BJ (cell line): ENCODE results near the gene MND1. TPM values are rescaled to one million over a fixed set of nuclear protein-coding genes. Genes with fewer than 3 reads are reported as not detected.

Experiments
- CTCF ChIA-PET: fragments of 350-600 bp; formaldehyde crosslinking; extraction: SDS; loops from one replicate; lab custom pipeline; 2021; ENCODE audit warnings: antibody characterized with exemption, inconsistent platforms; lab: Yijun Ruan, JAX
- POLR2A ChIA-PET: fragments of 300-600 bp; sonication (Branson Sonifier 250); formaldehyde crosslinking; extraction: SDS; loops from one replicate; lab custom pipeline; 2021; ENCODE audit warnings: antibody characterized with exemption; lab: Charles Lee
- DNase-seq: peaks from one replicate; pipeline ENCODE4 v3.0.0-alpha.2; 2011; ENCODE audit warnings: low read depth
- H3K27me3 ChIP-seq: 2 replicates; pipeline ENCODE4 v1.6.0; 2011; ENCODE audit warnings: low read length; ENCODE audit not compliant: control insufficient read depth, insufficient read depth
- H3K36me3 ChIP-seq: 2 replicates; pipeline ENCODE4 v1.5.1; 2011; ENCODE audit warnings: low read length; ENCODE audit not compliant: control insufficient read depth, insufficient read depth
- H3K4me3 ChIP-seq: 2 replicates; pipeline ENCODE4 v1.5.1; 2011; ENCODE audit warnings: low read depth, mild to moderate bottlenecking, control low read depth, low read length
- polyA plus RNA-seq: library from polyadenylated mRNA; depleted of rRNA; stranded (reverse); fragments of >200 nt; gene quantifications from 2 replicates; pipeline ENCODE4 v1.2.3, GENCODE V29; 2011
- TF ChIP-seq, protein P1 (sequence below): IDR thresholded peaks from 2 replicates; pipeline ENCODE4 v1.5.1; 2011; ENCODE audit warnings: low read depth, mild to moderate bottlenecking, control low read depth, inconsistent platforms, low read length, moderate library complexity; ENCODE audit not compliant: insufficient read depth

MND1 gene
- polyA plus RNA-seq, 1 experiment = 0.44 TPM

DNA sequence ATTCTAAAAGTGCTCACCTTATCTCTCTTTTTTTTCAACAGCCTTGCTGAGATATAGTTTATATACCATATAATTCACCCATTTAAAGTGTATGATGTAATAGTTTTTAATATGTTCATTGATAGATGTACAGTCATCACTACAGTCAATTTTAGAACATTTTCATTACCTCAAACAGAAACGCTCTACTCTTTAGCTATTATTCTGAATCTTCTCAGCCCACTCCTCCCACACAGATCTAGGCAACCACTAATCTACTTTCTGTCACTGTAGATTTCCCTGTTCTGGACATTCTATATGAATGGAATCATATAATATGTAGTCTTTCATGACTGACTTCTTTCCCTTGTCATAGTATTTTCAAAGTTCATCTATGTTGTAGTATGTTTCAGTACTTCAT lies 22.6 kb downstream of the MND1 start:
- Histone ChIP-seq H3K4me3 (no peak overlapping the region), H3K36me3 (no peaks in the 10 kb centered on the region), H3K27me3 (no peaks in the 10 kb centered on the region)
- ChIA-PET POLR2A (no interaction called here), CTCF (interaction anchor here (0.7 kb wide), 1 partner anchor 62 kb away, joined by 3 read pairs; no protein-coding TSS in a partner anchor)
- TF ChIP-seq, protein P1, sequence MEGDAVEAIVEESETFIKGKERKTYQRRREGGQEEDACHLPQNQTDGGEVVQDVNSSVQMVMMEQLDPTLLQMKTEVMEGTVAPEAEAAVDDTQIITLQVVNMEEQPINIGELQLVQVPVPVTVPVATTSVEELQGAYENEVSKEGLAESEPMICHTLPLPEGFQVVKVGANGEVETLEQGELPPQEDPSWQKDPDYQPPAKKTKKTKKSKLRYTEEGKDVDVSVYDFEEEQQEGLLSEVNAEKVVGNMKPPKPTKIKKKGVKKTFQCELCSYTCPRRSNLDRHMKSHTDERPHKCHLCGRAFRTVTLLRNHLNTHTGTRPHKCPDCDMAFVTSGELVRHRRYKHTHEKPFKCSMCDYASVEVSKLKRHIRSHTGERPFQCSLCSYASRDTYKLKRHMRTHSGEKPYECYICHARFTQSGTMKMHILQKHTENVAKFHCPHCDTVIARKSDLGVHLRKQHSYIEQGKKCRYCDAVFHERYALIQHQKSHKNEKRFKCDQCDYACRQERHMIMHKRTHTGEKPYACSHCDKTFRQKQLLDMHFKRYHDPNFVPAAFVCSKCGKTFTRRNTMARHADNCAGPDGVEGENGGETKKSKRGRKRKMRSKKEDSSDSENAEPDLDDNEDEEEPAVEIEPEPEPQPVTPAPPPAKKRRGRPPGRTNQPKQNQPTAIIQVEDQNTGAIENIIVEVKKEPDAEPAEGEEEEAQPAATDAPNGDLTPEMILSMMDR = no peak
- no peak for DNase-seq

DNA sequence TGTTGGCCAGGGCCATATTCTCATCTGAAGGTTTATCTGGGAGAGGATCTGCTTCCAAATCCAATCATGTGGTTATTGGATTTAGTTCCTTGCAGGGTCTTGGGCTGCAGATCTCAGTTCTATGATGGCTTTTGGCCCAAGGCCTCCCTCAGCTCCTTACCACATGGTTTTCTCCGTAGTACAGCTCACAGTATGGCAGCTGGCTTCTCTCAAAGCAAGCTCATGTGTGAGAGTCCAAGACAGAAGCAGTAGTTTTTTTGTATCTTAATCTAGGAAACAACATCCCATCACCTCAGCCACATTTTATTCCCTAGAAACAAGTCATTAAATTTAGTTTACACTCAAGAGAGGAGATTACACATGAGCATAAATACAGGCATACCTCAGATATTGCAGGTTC lies 24.5 kb downstream of the MND1 start:
- no peaks in the 10 kb centered on the region for H3K27me3 ChIP-seq
- H3K36me3 ChIP-seq = no peaks in the 10 kb centered on the region
- no peak overlapping the region for H3K4me3 ChIP-seq
- DNase-seq = no peak
- POLR2A ChIA-PET = no interaction called here
- CTCF ChIA-PET = no interaction called here
- TF ChIP-seq, protein P1 = no peak

DNA sequence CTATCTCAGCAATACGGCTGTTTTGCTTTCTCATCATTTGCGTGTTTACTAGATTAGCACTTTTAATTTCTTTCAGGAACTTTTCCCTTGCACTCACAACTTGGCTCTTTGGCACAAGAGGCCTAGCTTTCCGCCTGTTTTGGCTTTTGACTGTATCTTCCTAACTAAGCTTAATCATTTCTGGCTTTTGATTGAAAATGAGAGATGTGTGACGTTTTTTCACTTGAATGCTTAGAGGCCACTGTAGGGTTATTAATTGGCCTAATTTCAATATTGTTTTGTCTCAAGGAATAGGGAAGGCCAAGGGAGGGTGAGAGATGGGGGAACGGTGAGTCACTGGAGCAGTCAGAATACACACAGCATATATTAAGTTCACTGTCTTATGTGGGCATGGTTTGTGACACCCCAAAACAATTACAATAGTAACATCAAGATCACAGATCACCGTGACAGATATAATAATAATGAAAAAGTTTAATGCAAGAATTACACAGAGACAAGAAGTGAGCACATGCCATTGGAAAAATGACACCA lies 27.3 kb downstream of the MND1 start:
- POLR2A ChIA-PET = no interaction called here
- no peaks in the 10 kb centered on the region for H3K27me3 ChIP-seq
- H3K4me3 ChIP-seq = no peak overlapping the region
- TF ChIP-seq, protein P1 = no peak
- no peak for DNase-seq
- H3K36me3 ChIP-seq = no peaks in the 10 kb centered on the region
- CTCF ChIA-PET = no interaction called here

DNA sequence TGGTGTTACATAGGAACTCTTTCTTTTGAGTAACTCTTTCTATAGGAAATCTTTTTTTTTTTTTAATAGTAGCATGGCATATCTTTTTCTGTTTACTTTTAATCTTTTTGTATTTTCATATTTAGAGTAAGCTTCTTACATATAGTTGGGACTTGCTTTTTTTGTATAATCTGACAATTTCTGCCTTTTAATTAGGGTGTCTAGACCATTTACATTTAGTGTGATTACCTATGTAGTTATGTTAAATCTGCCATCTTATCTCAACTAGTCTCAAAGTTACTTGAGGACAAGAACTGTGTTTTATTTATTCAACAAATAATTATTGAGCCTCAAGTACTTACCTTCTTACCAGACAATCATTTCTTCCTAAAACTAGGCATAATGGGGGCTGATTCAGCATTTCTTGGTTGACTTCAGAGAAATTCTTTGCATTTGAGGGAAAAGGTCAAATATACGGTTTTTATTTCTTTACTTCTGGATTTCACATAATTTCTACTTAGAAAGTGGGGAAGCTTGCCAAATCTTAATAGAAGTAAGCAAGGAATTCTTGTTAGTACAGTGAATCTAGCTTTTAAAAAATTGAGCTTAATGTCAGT lies 28.6 kb downstream of the MND1 start:
- CTCF ChIA-PET = interaction anchor here (1.2 to 1.5 kb wide), 2 partner anchors 9 to 14 kb away, joined by 3 to 4 read pairs; no protein-coding TSS in a partner anchor
- TF ChIP-seq, protein P1 = no peak
- DNase-seq = no peak
- no peaks in the 10 kb centered on the region for H3K27me3 ChIP-seq
- POLR2A ChIA-PET = no interaction called here
- no peak overlapping the region for H3K4me3 ChIP-seq
- no peaks in the 10 kb centered on the region for H3K36me3 ChIP-seq

DNA sequence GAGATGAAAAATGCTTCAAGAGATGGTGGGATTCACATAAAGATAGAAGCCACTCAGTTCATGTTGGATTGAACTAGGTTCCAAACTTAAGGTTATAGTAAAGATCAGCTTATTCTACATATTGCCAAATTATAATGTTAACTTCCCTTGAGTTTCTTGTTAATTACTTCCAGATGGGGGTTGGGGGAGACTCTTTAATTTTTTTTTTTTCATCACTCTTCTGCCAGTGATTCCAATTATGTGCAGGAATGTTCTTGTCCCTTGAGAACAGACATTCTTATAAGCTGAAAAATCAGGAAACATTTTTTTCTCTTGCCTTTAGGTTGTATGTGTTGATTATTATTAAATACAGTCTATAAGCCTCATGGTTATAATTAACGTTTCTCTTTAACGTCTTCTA lies 30.0 kb downstream of the MND1 start:
- ChIA-PET POLR2A (no interaction called here), CTCF (interaction anchor here (0.7 kb wide), 1 partner anchor 10 kb away, joined by 3 read pairs; no protein-coding TSS in a partner anchor)
- TF ChIP-seq, protein P1 = no peak
- Histone ChIP-seq H3K36me3 (no peaks in the 10 kb centered on the region), H3K27me3 (no peaks in the 10 kb centered on the region), H3K4me3 (no peak overlapping the region)
- no peak for DNase-seq
